Lung (tissue), 12 donors: ENCODE data around the gene OSTN. TPM values are rescaled to one million over a fixed set of nuclear protein-coding genes. Genes with fewer than 3 reads are reported as not detected.

Source experiments
- ATAC-seq: fragments of 200-7000 bp; cut with Tn5 transposase; one replicate; pipeline ENCODE4 v1.9.1; 2020; ENCODE audit warnings: moderate number of reproducible peaks; ENCODE audit not compliant: insufficient read depth, low FRiP score
- DNase-seq, 3 donors: peaks; one replicate each; pipeline ENCODE4 v3.0.0-alpha.2; 2013 to 2017
- H3K27ac ChIP-seq, 2 donors: one replicate each; pipeline ENCODE4 v1.5.1; 2013; ENCODE audit warnings: mild to moderate bottlenecking in 2 of 2, moderate library complexity in 2 of 2, control low read depth in 1 of 2, inconsistent platforms in 1 of 2, low read depth in 1 of 2, low read length in 1 of 2
- H3K27me3 ChIP-seq, 3 donors: one replicate each; pipeline ENCODE4 v1.5.1; 2013; ENCODE audit warnings: low read length in 2 of 3; ENCODE audit not compliant: control insufficient read depth in 3 of 3, insufficient read depth in 3 of 3
- H3K36me3 ChIP-seq, 4 donors: one replicate each; pipeline ENCODE4 v1.5.1; 2013; ENCODE audit warnings: low read length in 4 of 4, mild to moderate bottlenecking in 1 of 4, moderate library complexity in 1 of 4; ENCODE audit not compliant: control insufficient read depth in 4 of 4, insufficient read depth in 4 of 4
- H3K4me1 ChIP-seq, 5 donors: one replicate each; pipeline ENCODE4 v1.5.1; 2013; ENCODE audit warnings: low read length in 5 of 5, mild to moderate bottlenecking in 2 of 5, moderate library complexity in 1 of 5; ENCODE audit not compliant: control insufficient read depth in 5 of 5, insufficient read depth in 5 of 5
- H3K4me3 ChIP-seq: one replicate; pipeline ENCODE4 v1.5.1; 2013; ENCODE audit warnings: mild to moderate bottlenecking, control low read depth, moderate library complexity
- H3K9ac ChIP-seq, 2 donors: one replicate each; pipeline ENCODE4 v1.5.1; 2013; ENCODE audit warnings: low read length in 2 of 2, control low read depth in 1 of 2; ENCODE audit not compliant: insufficient read depth in 1 of 2
- H3K9me3 ChIP-seq, 4 donors: one replicate each; pipeline ENCODE4 v1.5.1; 2013; ENCODE audit warnings: low read length in 3 of 4, mild to moderate bottlenecking in 1 of 4, moderate library complexity in 1 of 4; ENCODE audit not compliant: control insufficient read depth in 4 of 4, insufficient read depth in 3 of 4
- CTCF ChIP-seq: IDR thresholded peaks from 2 replicates; pipeline ENCODE4 v1.5.1; 2012; ENCODE audit warnings: mild to moderate bottlenecking; ENCODE audit errors: control extremely low read depth, extremely low read depth
- whole genome bisulfite sequencing, 2 donors: extraction: QIAGEN DNeasy Blood & Tissue Kit; methylation state at CpG; one replicate each; pipeline ENCODE4 v1.1.7; 2013; 5-methylcytosine and 5-hydroxymethylcytosine counted together
- polyA plus RNA-seq, 2 donors: library from polyadenylated mRNA; stranded (reverse); fragments of 200-250 nt; gene quantifications; one replicate each; pipeline ENCODE4 v1.2.1, GENCODE V29; 2013
- total RNA-seq, 2 donors: library from RNA; depleted of rRNA in 1 of 2; stranded (reverse); fragments of >200 nt in 1 of 2; gene quantifications; one replicate each; pipeline ENCODE4 v1.2.1, GENCODE V29; 2014 to 2021
- donor health status: control.
- donor health status: control.
- donor health status: Bipolar disorder and iron deficiency.
- donor health status: healthy.
- donor health status: DM: yes; HTN: yes; CAD: no.

Gene OSTN
- total and polyA plus RNA-seq, 4 donors: not detected

- Histone ChIP-seq H3K9me3 (no peaks in the 10 kb centered on the region), H3K4me3 (no peak overlapping the region), H3K27me3 (no peaks in the 10 kb centered on the region), H3K4me1 (peaks cover 0 to 15% (median 6%) of the 10 kb centered on the region in 5 donors), H3K36me3 (no peaks in the 10 kb centered on the region), H3K9ac (no peak overlapping the region), H3K27ac (no peak overlapping the region)
- DNase-seq (peak in 2 of 3 donors; percentile 22 to 30), ATAC-seq (no peak)
- WGBS, 2 donors: 79 to 80% methylated on average over 3 of the region's 3 CpGs
- TF ChIP-seq CTCF: no peak
These were observed 37.6 kb downstream of the OSTN start for GRCh38 chr3:191236646-191237045.

- no peak for DNase-seq
- no peaks in the 10 kb centered on the region for H3K36me3 ChIP-seq
- no peak for TF ChIP-seq CTCF
- no peak overlapping the region for H3K9ac ChIP-seq
- H3K4me1 ChIP-seq: peaks cover 0 to 15% (median 6%) of the 10 kb centered on the region in 5 donors
- H3K4me3 ChIP-seq: no peak overlapping the region
- H3K27me3 ChIP-seq: no peaks in the 10 kb centered on the region
- WGBS, 2 donors: 85 to 88% methylated on average over 5 of the region's 5 CpGs
- H3K27ac ChIP-seq: no peak overlapping the region
- H3K9me3 ChIP-seq: no peaks in the 10 kb centered on the region
- no peak for ATAC-seq
These were observed 38.2 kb downstream of the OSTN start for GRCh38 chr3:191237047-191237882.

GRCh38 chr3:191238321-191238817, 39.3 kb downstream of the OSTN start:
- Histone ChIP-seq H3K36me3 (no peaks in the 10 kb centered on the region), H3K9me3 (no peaks in the 10 kb centered on the region), H3K9ac (no peak overlapping the region), H3K4me3 (no peak overlapping the region), H3K27ac (no peak overlapping the region), H3K27me3 (no peaks in the 10 kb centered on the region), H3K4me1 (peaks cover 0 to 15% (median 6%) of the 10 kb centered on the region in 5 donors)
- no peak for ATAC-seq
- no peak for TF ChIP-seq CTCF
- WGBS, 2 donors: 46 to 65% methylated on average over 4 of the region's 4 CpGs
- DNase-seq: peak in 2 of 3 donors; percentile 23 to 36
